CD4-positive, alpha-beta T cell treated with Interleukin-15 for 1 hour (primary cell): ENCODE data around the gene STKLD1.
"Not testable (repeated sequence)": the region's sequence is repeated elsewhere in the genome, so short reads cannot be mapped to it uniquely, and the experiment has no call there.

Experiments used
- DNase-seq: peaks from one replicate; pipeline ENCODE4 v3.0.0-alpha.2; 2020

STKLD1 gene

DNA sequence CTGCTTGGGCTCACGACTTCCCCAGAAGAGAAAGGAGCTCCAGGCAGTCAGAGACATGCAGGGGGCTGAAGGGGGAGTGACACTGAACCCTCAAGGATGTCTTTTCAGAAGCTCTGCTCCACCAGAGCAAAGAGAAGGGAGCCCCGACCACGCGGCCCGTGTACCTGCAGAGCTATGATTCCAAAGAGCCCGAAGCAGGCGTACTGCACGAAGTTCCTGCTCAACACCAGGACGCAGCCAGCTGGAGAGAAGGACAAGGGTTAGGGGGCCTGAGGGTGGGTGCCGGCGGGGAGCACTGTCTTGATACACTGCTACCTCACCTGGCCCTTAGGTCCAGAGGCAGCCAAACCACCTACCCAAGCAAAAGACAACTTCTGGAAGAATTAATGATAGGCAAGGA is 9.7 kb upstream of the STKLD1 start:
- DNase-seq = no peak

DNA sequence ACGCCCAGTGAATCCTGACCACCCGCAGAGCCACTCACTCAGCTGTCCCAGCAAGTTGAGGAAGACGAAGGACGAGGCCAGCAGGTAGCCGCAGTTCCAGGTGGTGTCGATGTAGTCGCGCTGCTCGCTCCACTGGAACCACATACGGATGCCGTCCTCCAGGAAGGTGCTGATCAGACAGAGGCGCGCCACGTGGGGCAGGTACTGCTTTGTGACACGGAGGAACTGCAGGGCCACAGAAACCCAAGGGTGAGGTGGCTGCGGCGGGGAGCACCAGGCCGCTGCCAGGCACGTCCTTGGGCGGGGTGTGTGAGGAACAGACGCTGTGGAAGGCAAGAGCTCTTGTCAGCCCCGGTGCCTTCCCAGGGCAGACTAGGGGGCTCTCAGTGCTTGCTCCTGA is 8.9 kb upstream of the STKLD1 start:
- DNase-seq = no peak

DNA sequence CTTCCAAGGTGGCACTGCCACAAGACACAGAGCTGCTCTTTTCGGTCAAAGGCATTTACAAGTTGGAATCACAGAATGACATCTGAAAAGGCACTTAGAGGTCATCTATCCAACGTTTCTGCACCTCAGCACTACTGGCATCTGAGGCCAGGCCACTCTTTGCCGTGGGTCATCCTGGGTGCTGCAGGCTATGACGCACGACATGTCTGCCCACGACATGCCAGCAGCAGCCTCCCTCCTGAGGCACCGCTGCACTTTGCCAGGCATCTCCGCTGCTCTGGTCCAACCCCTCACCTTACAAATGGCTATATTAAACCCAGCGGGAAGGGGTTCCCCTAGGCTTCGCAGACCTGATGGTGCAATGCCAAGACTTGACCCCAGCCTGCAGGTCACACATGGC is 8.4 kb upstream of the STKLD1 start:
- no peak for DNase-seq

DNA sequence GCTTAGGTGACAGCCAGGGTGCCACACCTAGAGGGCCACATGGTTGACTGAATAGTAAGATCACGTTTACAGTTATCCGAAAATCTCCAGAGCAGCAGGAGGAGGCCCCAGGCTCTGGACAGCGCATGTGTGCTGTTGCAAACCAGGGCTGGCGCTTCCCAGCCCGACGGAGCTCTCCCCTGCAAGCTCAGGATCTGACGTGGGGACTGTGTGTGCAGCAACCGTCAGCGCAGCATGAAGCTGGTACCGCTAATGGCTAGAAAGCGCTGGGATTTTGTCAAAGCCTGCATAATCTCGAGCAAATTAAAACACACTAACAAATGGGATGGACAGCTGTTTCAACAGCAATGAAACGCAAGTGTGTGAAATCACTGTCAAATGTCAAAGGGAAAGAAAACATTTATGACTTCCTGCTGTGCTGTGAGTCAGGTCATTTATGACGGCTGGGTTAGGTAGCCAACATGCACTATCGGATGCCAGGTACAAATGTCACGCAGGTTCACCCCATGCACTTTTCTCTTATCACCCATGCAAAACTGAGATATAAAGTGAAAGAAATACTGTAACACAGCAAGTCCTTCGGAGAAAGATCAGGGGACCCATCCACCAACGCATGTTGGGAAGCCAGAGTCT is 7.8 kb upstream of the STKLD1 start:
- no peak for DNase-seq

DNA sequence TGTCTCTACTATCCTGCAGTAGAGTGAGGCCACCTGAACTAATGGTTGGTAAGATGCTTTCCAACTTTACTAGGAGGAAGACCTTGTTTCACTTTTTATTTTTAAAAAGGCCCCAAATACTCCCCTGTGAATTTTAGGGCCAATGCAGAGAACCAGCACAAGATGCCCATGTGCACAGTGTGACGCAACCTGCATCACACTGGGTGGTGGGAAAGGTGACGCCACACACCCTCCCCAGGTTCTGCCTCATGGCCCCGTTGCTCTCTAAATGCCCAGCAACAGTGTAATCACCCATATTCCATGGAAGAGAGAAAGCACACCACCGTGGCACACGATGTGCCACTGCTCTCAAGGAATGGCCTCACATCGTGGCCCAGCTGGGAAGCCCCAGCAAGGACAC is 6.7 kb upstream of the STKLD1 start:
- DNase-seq = no peak

DNA sequence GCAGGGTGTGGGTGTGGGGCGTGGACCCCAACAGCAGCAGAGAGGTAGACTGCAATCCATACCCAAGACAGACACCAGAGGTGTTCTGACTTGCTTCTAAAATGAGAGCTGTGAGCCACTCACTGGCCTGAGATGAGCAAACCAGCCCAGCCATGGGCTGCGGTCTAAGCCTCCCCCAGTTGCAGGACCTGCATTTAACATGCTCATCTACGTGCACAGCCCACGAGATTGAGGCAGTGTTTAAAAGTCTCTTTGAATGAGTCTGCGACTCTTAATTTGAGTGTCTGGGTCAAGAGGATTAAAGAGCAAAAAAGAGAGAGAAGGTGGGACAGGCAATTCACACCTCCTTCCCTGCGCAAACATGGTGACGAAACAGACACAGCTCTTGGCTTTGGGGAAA is 6.2 kb upstream of the STKLD1 start:
- no peak for DNase-seq

DNA sequence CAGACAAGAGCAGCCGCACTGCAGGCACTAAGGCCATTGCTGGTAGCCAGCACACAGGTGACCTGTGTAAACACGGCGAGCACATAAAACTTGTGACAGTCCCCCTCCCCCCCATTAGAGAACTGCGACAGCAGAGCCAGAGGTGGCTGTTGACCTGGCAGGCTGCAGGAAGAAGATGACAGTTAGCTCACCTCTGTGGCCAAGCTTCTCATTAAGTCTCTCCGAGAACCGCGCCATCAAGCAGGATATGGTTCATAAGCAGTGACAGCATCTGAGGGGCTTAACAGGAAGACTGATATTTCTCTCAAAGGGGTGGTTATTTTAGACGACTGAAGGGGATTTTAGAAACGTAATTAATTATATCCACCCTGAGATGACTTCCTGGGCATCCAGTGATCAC is 5.5 kb upstream of the STKLD1 start:
- peak; percentile 56 for DNase-seq

DNA sequence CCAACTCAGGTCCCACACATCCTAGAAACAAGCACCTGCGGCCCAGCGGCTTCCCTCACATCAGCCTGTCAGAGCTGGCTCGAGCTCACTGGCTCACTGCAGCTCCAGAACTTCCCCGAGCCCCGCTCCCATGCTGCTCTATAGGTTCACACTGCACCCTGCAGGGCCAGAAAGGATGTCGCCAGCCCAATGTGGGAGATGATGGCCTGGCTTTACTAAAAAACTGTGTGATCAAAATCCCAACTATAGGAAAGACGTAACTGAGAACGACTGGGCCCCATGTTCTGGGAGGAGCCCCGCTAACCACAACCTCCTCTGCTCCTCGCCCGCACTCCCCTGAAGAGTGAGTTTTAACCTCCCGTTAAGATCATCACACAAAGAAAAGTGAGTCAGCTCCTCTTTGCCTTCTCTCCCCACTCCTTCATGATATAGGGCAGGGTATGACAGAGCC is 4.9 kb upstream of the STKLD1 start:
- peak; percentile 61 for DNase-seq

DNA sequence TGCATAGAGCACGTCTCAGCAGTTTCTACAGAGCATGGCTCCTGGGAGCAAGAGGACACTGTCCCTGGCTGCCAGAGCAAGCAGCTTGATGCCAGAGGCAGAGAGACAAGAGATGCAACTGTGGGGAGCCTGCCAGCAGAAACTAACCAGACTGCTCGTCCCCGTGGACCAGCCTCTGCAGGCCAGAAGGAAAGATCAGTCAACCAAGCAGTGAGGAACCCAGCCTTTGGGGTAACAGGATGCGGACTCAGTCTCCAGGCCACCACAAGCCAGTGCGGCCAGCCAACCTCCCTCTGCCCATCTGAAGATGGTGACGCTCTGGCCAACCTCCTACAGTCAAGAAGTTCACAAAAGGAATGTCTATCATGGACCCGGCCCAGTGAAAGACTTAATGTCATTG is 4.0 kb upstream of the STKLD1 start:
- DNase-seq = no peak

DNA sequence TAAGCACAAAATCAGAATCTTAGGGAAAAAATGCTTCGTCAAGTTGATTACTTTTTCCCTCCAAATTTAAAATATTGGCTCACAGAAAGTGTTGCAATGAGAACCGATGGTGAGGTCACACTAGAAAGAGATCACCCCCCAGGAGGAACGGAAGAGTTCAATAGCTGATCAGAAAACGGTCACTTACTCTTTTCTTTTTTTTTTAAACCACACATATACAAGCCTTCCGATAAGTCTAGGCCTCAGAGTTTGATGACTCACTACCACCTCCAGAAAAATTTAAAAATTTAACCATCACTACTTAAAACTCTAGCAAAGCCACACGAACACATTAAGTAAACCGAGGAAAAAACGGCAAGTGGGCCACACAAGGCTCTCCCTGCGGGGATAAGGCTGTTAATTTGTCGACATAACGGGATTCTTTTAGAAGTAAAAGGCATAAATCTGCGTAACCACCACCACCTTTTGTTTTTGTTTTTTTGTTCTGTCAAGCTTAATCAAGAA is 1.5 kb upstream of the STKLD1 start:
- no peak for DNase-seq

DNA sequence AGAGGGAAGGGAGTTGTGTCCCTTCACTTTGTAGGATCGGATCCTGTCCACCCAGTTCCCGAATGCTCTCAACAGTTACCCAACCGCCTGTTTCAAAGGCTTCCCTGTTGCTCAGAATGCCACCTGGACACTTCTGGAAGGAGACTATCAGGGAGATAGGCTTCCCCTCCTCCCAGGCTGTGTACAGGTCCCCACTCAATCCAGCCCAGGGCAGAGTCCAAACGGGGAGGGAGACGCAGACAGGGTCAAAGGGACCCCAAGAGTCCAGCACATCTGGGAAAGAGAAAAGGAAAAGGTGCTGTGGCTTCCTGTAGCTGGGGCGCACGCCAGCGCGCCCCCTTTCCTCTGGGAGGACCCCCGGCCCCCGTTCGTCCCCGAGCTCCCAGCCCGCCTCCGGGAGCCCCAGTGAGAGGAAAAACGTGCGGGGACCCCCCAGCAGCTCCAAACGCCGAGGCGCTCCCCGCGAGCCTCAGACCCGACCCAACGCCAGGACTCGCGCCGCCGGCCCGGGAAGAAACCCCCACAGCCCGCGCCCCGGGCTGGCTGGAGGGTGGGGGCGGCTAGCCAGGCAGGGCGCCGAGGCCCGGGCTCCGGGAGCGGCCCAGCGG is 946 bp upstream of the STKLD1 start:
- DNase-seq = no peak

DNA sequence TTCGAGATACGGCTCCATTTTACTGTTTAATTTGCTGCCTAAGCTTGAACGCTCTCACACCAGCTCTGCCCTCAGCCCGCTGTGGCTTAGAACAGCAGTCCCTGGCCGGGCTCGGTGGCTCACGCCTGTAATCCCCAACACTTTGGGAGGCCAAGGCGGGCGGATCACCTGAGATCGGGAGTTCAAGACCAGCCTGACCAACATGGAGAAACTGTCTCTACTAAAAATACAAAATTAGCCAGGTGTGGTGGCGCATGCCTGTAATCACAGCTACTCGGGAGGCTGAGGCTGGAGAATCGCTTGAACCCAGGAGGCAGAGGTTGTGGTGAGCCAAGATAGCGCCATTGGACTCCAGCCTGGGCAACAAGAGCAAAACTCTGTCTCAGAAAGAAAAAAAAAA is 1.1 kb downstream of the STKLD1 start:
- DNase-seq = not testable (repeated sequence)

DNA sequence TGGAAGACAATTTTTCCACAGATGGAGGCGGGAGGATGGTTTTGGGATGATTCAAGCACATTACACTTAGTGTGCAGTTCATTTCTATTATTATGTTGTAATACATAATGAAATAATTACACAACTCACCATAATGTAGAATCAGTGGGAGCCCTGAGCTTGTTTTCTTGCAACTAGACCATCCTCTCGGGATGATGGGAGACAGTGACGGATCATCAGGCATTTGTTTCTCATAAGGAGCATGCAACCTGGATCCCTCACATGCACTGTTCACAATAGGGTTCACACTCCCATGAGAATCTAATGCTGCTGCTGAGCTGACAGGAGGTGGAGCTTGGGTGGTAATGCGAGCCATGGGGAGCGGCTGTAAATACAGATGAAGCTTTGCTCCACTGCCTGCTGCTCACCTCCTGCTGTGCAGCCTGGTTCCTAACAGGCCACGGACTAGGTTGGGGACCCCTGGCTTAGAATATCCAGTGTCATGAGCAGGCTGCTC is 1.6 kb downstream of the STKLD1 start:
- no peak for DNase-seq

DNA sequence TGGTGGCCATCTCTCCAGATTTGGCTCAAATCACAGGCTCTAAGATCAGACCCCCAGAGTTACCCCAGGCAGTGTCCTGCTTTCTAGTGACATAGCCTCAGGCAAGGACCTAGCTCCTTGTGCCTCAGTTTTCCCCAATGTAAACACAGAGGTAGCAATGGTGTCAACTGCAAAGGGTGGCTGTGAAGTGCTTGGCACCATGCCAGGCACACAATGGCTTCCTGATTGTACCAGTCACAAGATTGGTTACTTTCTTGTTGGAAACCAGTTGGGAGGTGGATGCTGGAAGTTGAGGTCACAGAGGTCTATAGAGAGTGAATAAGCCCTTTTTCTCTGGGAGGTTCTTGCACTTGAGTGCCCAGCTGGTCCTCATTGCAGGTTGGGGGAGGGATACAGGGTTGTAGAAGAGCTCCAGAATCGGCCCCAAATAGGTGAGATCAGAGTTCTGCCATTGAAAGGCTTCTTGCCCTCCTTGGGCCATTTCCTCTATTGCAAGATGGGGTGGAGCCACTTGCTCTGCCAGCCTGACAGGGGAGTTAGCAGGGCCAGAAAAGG is 2.3 kb downstream of the STKLD1 start:
- DNase-seq = no peak

DNA sequence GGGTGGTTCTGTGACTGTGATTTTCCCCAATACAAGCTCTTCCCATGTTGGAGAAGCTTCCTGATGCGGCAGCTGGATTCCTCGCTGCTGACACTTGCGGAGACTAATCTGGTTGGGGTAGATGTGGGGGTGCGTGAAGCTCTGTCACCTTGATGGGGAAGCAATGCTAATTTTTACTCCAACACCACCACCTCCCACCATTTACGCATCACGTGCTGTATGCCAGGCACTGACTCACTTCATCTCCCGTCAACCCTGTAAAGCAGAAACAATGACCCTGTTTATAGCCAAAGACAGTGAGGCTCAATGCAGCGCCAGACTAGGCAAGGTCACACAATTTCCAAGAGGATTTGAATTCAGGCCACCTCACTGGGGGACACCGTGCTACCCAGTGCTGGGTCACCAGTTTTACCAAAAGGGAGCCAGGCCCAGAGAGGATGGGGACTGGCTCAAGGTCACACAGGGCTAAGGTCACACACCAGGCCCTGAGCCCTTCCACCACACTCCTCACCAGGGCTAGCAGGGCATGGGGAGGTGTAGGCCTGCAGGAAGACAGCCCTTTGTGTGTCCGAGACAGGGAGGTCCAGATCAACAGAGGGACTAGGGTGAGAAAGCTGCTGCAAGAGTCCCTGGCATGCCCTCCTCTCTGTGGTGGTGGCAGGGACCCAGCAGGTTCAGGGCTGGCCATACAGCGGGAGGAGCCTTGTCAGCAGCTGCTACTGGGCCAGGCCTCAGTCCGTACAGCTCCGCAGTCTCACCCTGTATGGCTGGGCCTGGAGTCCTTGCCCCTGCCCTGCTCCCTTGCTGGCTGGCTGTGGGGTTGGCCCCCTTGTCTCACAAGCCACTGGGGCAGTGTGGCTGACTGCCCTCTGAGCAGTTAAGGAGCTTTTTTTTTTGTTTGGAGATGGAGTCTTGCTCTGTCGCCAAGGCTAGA is 3.3 kb downstream of the STKLD1 start:
- DNase-seq = no peak

DNA sequence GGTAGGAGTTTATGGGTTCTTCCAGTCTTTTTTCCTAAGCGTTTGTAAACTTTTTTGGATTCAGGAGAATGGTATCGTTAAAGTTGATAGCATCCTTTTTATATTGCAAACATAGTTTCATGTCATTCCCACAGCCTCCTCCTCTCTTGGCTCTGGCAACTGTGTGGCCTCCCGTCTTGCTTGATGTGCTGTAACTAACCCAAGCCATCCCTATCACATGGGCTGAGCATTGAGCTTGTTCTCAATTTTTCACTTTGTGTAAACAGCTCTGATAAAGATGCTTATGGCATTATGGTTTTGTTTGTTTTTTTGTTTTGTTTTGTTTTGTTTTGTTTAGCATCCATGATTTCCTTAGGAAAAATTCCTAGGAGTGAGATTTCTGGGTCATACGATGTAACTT is 4.6 kb downstream of the STKLD1 start:
- no peak for DNase-seq

DNA sequence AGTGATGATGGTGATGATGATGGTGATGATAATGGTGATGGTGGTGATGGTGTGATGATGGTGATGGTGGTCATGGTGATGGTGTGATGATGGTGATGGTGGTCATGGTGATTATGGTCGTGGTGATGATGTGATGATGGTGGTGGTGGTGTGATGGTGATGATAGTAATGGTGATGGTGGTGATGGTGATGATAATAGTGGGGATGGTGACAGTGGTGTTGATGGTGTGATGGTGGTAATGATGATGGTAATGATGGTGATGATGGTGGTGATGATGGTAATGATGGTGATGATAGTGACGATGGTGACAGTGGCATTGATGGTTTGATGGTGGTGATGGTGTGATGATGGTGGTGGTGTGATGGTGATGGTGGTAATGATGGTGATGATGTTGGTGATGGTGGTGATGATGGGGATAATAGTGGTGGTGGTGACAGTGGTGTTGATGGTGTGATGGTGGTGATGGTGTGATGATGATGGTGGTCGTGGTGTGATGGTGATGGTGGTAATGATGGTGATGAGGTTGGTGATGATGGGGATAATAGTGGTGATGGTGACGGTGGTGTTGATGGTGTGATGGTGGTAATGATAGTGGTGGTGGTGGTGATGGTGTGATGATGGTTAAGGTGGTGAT is 6.5 kb downstream of the STKLD1 start:
- DNase-seq = no peak

DNA sequence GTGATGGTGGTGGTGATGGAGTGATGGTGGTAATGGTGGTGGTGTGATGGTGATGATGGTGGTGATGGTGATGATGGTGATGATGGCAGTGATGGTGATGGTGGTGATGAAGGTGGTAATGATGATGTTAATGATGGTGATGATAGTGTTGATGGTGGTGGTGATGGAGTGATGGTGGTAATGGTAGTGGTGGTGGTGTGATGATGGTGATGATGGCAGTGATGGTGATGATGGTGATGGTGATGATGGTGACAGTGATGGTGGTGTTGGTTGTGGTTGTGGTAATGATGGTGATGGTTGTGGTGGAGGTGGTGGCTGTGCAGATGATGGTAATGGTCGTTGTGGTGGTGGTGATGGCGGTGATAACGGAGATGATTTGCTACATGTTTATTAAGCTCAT is 7.3 kb downstream of the STKLD1 start:
- DNase-seq = no peak

DNA sequence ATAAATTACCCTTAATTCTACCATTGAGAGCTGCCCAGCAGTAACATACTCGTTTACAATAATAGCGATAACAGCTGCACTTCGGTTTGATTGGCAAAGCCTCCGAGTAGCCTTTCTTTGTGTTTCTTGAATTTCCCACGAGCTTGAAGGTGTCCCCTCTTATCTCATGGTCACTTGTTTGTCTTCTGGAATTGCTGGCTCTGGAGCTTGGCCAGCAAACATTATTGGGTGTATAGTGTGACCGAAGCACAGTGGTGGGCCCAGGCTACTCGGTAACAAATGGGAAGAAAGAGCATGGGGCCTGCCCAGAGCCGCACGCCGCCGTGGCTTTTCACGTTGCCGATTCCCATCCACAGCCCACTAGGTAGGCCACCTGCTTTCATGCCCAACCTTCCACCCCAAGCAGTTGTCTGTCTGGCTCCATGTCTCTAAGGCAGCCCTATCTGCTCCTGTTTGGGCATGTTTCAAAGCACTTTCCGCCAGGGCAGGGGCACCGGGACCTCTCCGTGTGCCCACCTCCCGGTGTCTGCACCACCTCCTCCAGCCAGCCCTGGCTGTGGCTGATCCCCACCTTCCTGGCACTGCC is 8.7 kb downstream of the STKLD1 start:
- DNase-seq = no peak

DNA sequence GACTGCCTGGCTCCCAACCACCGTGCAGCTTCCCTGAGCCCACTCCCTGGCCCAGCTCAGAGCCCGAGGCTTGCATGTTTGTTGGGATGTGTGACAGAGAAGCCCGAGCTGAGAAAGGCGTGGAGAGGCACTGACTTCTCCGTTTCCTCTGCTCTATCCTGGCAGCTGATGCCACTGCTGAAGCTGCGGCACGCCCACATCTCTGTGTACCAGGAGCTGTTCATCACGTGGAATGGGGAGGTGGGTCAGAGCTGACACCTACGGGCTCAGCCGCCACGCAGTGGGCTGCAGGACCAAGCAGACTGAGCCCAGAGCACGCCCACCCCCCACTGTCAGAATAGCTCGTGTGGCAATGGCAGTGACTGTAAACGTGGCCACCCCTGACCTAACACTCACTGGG is 9.3 kb downstream of the STKLD1 start:
- no peak for DNase-seq

DNA sequence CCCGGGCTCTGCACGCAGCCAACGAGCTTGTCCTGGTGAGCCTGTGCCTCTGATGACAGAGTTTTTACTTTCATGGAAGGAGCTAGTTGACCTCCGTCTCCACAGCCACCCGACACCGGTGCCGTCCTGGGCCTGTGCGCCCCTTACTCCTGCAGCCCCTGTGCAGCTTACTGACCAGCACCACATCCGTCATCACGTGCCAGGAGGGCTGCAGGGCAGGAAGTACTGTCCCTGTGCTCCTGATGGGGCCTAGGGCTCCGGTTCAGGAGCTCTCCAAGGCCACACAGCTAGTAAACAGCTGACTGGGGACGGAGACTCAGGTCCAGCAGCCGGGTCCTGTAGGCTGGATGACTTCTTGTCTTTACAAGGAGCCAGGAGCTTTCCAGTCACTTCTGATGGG is 10.2 kb downstream of the STKLD1 start:
- DNase-seq = no peak

DNA sequence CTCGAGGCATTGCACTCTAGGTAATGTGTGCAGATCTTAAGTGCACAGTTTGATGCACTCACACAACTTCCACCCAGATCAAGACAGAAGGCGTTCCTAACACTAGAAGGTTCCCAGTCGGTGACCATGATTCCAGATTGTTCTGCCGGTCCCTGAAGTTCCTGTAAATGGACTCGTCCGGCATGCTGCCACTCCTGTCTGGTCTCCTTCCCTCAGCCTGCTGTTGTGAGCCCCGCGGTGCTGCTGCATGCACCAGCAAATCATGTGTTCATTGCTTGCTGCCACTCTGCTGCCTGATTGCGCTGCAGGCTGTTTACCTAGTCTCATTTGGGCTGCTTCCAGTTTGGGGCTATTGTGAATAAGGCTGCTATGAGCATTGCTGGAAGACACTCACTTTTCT is 11.5 kb downstream of the STKLD1 start:
- DNase-seq = no peak
